Choroid plexus epithelial cell (primary cell): ENCODE measurements around the gene CFAP53.
A peak's percentile ranks its signal among the peaks of the same experiment; 100 is the strongest.

Experiments used
- DNase-seq: peaks from one replicate; pipeline ENCODE4 v3.0.0-alpha.2; 2010; ENCODE audit warnings: low read depth
- H3K4me3 ChIP-seq: 2 replicates; pipeline ENCODE4 v1.5.1; 2011; ENCODE audit warnings: low read depth, mild to moderate bottlenecking, control low read depth, low read length, moderate library complexity
- TF ChIP-seq, protein P1 (sequence below): conservative IDR thresholded peaks from 2 replicates; pipeline ENCODE4 v1.5.1; 2011; ENCODE audit warnings: low read depth, mild to moderate bottlenecking, control low read depth, inconsistent platforms, low read length, moderate library complexity

CFAP53 gene

GRCh38 chr18:50266248-50266704 lies at the start of gene CFAP53:
Gene CFAP53, minus strand, starts transcription at chr18:50266495. Its CDS starts 91 bp downstream, at chr18:50266404.
- peak; percentile 93 for DNase-seq
- TF ChIP-seq, protein P1, sequence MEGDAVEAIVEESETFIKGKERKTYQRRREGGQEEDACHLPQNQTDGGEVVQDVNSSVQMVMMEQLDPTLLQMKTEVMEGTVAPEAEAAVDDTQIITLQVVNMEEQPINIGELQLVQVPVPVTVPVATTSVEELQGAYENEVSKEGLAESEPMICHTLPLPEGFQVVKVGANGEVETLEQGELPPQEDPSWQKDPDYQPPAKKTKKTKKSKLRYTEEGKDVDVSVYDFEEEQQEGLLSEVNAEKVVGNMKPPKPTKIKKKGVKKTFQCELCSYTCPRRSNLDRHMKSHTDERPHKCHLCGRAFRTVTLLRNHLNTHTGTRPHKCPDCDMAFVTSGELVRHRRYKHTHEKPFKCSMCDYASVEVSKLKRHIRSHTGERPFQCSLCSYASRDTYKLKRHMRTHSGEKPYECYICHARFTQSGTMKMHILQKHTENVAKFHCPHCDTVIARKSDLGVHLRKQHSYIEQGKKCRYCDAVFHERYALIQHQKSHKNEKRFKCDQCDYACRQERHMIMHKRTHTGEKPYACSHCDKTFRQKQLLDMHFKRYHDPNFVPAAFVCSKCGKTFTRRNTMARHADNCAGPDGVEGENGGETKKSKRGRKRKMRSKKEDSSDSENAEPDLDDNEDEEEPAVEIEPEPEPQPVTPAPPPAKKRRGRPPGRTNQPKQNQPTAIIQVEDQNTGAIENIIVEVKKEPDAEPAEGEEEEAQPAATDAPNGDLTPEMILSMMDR: no peak
- H3K4me3 ChIP-seq: peak within 1 kb of the TSS; percentile 87

DNA sequence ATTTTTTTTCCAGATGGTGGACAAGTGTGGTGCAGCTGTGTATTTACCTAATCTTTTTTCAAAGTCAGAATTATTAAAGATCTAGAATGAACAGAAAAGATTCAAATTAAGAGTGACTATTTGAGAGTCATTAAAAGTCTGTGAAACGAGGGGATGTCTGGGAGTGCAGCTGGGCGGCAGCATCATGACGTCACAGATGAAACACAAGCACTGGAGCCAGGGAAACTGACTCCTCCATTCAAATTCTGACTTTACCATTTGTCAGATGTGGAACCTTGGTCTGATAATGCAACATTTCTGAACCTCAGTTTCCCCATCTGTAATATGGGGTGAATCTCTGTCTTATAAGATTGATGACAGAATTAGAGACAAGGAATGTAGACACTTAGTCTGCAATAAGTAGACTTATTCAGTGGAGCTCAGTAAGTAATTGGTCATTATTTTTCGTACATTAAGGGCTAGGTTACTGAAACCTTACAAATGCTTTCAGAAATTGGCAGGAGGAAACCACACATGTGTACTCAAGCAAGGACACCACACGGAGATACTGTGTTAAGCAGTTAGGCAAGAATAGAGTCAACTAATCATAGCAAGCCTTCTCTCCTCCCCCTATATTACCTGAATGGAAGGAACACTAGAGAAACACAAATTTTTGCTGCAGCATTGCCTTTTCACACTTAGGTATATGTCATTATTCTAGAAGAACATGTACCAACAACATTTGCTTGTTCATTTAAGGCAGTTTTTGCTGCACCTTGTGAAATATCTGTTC lies 49.0 kb upstream of the CFAP53 start:
- DNase-seq: no peak
- TF ChIP-seq, protein P1: no peak
- H3K4me3 ChIP-seq: no peak overlapping the region

DNA sequence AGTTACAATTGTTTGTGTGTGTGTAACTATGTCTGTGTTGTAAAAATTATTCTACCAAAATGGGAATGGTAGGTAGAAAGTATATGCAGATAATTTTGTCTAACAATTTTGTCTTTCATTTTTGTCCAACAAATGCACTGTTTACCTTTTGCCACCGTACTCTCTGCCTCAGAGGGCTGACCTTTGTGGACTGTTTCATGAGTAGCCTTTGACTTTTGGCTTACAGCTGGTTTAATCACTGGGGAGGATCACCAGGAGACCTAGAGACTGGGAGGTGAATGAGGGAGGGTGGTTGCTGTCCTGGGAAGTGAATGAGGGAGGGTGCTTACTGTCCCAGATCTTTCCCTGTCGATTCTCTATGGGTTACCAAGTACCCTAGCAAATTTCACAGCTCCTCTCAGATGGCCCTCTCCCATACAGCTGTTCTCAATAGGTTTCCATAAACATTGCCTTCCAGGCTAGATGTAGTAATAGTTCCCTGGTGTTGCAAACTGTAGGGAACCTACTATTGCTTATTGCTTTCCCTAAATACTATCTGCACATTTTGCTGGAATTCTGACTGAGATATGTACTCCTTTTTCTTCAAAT lies 47.7 kb upstream of the CFAP53 start:
- DNase-seq: no peak
- TF ChIP-seq, protein P1: no peak

DNA sequence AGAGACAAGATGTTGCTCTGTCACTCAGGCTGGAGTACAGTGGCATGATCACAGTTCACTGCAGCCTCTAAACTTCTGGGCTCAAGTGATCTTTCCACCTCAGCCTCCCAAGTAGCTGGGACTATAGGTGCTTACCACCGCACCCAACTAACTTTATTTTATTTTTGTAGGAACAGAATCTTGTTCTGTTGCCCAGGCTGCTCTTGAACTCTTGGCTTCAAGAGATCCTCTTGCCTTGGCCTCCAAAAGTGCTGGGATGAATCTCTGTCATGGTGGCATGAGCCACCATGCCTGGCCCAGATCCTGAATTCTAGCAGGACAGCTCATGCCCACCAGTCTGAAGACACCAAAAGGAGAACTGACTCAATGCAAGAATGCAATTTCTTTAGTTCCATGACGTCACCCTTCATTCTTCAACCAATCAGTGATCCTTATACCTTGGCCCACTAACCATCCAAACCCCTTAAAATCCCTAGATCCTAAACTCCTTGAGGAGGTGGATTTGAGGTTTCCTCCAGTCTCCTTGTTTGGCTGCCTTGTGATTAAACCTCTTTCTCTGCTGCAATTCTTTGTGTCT lies 46.8 kb upstream of the CFAP53 start:
- TF ChIP-seq, protein P1: no peak
- DNase-seq: no peak
- no peak overlapping the region for H3K4me3 ChIP-seq

More for the DNA sequence above, 47.7 kb upstream of the CFAP53 start:
- H3K4me3 ChIP-seq: no peak overlapping the region

DNA sequence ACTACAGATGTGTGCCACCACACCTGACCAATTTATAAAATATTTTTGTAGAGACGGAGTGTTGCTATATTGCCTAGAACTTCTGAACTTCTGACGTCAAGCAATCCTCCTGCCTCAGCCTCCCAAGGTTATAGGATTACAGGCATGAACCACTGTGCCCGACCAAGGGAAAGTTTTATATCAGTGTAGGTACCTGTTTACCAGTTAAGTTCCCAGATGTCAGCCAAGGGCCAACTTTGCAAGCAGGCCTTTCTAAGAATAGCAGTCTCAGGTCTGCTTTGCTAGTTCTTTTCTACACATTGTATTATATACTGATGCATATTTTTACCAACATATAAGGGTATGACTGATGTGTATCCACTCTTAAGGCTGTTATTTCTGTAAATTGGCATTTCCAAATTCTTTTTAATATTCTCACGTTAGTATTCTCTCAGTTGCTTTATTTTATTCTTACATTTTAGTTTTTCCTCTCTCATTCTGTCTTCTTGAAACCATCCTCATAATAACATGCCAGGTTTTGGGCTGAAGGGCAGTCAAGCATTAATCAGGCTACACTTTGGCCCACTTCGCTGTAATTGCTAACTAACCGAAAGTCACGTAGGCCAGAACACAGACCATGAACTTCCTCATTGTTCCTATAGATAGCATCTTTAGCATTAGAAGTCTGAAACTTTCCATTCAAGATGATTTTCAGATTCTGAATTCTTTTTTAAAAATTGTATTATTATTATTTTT lies 46.2 kb upstream of the CFAP53 start:
- TF ChIP-seq, protein P1: no peak
- H3K4me3 ChIP-seq: no peak overlapping the region
- no peak for DNase-seq

GRCh38 chr18:50311650-50312049 lies 45.4 kb upstream of the CFAP53 start:
- no peak for DNase-seq
- TF ChIP-seq, protein P1: no peak
- H3K4me3 ChIP-seq: no peak overlapping the region
